ENCODE measurements around the gene PNRC2.

Gene PNRC2, protein sequence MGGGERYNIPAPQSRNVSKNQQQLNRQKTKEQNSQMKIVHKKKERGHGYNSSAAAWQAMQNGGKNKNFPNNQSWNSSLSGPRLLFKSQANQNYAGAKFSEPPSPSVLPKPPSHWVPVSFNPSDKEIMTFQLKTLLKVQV

DNA sequence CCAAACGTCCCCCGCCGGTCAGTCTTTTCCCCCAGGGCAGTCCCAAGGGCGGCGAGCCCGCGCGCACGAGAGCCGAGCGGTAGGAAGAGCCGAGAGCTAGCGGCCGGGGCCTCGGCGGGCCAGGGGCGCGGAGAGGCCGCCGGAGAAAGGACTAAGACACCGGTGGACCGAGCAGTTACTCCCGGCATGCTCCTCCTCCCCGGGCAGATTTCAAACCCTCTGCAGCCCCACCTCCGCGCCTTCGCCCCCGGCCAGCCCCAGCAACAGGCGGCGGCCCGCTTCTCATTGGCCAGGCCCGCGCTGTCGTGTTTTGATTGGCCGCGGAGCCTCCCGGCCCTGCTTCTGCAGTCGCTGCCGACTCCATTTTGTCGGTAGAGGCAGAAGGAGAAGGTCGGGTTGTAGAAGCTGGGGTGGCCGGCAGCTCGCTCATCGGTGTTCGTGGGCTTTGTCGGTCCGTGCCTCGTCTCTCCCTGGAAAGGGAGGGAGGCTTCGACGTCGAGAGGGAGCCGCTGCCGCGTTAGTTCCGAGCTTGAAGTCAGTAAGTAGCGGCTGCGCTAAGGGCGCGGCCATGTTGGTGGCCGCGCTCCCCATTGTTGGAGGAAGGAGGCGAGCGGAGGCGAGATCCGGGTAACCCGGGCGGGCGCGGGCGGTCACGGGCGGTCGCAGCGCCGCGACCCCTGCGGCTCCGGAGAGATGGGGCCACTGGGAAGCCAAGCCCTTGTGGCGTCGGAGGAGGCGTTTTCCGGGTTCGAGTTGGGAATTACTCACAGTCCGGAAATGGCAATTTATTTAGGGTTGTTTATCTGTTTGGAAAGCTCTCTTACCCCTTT, at the start of gene PNRC2:
PNRC2 (plus strand) TSS at position 368 of the 830 bp plus-strand sequence. CDS start 1,630 bp downstream, outside the sequence.
- DNase-seq (ENCODE audit: low spot score), result peak; percentile 95

DNA sequence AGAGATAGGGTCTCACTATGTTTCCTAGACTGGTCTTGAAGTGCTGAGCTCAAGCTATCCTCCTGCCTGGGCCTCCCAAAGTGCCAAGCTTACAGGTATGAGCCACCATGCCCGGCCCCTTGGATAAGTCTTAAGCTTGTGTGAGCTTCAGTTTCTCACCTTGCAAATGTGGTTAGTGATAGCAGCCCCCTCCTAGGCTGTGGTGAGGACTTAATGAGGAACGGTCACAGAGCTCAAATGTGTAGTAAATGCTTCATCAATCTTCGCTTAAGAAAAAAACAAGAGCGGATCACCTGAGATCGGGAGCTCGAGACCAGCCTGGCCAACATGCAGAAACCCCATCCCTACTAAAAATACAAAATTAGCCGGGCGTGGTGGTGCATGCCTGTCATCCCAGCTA, 49.5 kb upstream of the PNRC2 start:
- no peak for DNase-seq (ENCODE audit: low spot score)

DNA sequence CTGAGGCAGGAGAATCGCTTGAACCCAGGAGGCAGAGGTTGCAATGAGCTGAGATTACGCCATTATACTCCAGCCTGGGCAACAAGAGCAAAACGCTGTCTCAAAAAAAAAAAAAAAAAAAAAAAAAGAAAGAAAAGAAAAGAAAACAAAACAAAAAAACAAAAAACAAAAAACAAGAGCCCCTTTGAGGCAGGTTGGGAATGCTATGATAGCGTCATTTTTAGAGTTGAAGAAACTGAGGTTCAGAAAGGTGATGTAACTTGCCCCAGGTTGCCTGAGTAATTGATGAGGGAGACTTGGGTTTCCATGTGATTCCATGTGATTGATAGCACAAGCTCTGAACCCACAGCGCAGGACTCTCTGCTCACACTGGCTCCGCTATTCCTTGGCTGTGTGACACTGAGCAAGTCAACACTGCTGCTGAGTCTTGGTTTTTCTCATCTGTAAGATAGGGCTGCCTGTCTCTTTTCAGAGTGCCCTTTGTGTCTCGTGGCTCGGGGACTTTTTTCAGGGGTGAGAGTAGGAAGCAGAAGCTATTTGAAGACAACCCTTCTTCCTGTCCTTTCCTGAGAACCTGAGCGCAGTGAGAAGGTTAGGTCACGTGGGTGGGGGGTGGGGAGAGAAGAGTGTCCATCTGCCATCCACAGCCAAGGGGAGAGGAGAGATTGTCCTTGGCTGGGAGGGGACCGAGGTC, 48.9 kb upstream of the PNRC2 start:
- DNase-seq (ENCODE audit: low spot score), result no peak

DNA sequence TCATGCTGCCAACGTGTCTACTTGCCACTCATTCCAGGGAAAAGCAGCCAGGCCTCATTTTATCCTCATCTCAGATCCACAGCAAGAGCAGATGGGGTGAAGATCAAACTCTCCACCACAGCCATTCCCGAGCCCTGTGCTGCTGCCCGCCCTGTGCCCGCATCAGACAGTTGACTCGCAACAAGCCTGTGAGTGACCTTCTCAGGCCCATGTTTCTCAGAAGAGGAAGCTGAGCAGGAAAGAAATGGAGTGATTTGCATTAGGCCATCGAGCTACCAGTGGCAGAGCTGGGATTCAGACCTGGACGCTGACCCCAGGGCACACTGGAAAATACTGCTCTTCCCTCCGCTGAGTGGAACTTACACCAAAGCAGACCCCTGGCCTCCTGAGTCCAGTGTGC, 47.7 kb upstream of the PNRC2 start:
- no peak for DNase-seq (ENCODE audit: low spot score)

DNA sequence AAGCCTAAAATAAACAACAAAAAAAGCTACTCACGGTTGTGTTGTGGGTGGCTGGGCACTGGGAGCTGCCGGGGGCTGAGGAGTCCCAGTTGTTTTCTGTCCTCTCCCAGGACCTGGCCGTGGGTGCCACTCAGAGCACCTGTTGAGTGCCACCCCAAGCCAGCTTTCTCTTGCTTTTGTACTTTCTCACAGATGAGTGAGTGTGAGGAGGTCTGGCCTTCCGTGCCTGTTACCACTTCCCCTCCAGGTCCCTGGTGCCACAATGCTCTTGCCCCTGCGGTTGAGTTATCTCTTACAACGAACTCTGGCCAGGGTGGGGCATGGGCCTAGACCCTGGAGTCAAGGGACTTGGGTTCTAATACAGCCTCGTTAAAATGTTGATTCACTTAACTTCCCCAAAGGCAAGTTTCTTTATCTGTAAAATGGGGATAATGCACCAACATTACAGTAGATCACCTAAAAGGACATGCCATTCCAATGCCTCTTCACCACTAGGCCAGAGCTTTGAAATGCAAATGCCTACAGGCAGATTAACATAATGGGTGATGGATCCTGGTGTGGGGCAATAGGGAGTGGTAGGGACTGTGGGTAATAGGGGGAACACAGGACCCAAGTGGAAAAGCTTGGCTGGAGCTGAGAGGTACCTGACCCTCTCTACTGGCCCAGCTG, 46.3 kb upstream of the PNRC2 start, which contains the start of gene CNR2:
CNR2 (minus strand) TSS at position 151 of the 669 bp plus-strand sequence. CDS start 37,745 bp downstream, outside the sequence.
- no peak for DNase-seq (ENCODE audit: low spot score)

DNA sequence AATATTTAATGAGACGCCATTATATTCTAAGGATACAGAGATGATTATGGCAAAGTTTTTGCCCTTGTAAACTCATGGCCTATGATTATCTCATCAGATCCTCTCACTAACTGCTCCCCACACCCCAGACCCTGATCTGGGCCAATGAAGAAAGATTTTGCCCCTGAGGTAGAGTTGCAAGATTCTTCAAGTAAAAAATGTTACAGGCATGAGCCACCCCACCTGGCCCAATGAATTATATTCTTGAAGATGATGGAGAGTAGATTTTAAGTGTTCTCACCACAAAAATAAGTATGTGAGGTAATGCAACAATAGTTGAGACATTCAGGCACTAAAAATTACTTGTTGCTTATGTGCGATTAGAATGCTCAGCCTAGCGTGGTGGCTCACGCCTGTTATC, 44.7 kb upstream of the PNRC2 start:
- DNase-seq (ENCODE audit: low spot score), result no peak

DNA sequence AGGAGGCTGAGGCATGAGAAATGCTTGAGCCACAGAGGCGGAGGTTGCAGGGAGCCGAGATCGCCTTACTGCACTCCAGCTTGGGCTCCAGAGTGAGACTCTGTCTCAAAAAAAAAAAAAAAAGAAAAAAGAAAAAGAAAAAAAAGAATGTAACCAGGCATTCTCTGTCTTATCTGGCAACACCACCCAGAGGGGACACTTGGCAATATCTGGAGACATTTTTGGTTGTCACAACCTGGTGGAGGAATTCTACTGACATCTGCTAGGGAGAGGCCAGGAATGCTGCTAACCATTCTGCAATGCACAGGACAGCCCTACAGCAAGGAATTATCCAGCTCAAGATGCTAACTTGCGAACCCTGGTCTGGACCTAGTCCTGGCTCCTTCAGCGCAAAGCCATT, 44.2 kb upstream of the PNRC2 start:
- DNase-seq (ENCODE audit: low spot score), result no peak

DNA sequence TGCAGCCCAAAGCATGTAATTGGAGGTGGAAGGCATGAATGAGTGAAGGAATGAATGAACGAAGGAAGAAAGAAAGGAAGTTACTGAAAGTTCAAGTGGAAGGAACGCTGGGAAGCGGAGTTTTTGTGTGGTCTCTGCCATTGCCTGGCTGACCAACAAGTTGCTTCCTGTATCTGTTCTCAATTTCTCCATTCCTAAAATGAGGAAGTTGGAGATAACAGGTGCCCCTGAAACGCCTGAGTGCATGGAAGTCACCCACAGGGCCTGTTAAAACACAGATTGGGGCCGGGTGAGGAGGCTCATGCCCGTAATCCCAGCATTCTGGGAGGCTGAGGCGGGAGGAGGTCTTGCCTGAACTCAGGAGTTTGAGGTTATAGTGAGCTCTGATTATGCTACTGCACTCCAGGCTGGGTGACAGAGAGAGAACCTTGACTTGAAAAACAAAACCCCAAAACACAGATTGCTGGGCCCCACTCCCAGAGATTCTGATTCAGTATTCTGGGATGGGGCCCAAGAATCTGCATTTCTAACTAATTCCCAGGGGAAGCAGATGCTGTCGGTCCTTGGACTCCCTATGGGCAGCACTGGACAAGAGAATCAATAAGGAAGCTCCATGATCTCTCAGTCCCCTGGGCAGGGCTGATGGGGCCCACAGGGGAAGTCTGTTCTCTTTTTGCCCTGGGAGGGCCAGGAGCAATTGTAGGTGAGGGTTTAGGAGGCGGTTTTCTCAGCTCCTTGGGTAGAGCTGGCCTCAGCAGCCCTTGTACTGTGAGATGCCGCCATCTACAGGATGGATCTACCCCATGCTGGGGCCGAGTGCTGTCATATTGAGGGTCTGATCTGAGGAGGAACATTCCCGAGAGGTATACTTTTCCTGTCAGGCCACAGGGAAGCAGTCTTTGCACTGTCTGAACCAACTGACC, 43.2 kb upstream of the PNRC2 start:
- DNase-seq (ENCODE audit: low spot score), result peak; percentile 74

DNA sequence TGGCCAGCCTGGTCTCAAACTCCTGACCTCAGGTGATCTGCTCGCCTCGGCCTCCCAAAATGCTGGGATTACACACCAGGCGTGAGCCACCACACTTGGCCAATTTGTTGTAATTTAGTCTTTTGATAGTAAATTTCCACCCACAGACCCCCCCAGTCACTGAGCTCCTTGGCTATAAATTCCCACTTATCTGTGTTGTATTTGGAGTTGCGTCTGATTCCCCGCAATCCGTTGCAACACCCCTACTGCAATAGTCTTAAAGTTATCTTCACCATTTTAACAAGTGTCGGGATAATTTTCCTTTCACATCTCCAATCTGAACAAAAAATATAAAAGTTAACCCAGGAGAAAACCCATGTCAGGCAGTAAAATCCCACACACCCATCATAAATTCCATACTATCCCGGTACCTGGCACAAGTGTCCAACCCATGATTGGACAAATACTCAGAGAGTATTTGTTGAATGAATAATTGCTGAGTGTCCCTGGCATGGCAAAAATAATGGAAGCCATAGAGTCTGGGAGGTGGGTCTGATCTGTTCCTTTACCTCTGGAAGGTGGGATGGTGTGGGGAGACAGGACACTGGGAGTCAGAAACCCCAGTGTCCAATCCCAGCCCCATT, 37.2 kb upstream of the PNRC2 start:
- no peak for DNase-seq (ENCODE audit: low spot score)

DNA sequence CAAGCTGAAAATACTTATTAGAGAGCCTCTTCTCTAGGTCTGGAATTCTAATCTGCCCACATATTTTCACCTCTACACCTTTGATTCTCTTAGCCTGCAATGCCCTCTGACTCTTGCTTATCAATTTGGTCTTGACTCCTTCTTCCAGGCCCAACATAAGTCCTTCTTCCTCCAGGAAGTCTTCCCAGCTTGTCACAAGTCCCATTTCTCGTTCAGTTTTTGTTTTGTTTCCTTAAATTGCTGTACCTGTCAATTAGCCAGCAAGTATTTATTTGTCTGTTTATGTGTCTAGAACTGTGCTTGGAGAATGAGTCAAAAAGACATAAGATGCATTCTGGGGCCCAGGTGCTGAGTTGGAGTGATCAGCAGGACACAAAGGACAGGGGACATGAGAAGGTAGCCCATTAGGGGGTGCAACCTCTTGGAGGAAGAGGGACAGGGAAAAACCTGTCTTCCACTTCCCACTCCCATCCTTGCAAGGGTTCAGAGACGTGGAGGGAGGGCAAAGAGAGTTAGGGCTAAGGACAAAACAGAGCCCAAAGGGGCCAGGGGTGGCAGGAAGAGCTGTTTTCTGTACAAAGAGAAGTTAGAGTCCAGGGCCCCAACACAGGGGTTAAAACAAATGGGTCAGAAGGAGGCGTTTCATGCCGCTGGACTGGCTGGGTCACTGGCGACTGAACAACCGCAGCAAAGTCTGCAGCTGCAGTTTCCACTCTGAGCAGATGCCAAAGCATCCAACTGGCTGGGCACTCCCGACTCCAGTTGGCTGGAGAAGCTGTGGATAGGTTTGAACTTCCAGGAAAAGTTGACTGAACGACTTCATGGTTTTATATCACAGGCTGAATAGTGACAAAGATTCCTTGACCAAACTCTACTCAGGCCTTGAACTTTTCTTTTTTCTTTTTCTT, 35.8 kb upstream of the PNRC2 start:
- DNase-seq (ENCODE audit: low spot score), result no peak

DNA sequence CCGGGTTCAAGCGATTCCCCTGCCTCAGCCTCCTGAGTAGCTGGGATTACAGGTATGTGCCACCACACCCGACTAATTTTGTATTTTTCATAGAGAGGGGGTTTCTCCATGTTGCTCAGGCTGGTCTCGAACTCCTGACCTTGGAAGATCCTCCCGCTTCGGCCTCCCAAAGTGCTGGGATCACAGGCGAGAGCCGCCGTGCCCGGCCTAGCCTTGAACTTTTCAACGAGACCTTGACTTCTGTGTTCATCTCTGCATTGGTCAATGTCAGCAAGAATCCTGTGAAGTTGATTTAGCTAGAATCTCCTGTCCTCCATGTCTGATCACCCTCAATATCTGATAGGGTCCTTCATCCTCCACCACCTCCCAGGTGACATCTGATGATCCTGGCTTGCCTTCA, 35.0 kb upstream of the PNRC2 start:
- no peak for DNase-seq (ENCODE audit: low spot score)

DNA sequence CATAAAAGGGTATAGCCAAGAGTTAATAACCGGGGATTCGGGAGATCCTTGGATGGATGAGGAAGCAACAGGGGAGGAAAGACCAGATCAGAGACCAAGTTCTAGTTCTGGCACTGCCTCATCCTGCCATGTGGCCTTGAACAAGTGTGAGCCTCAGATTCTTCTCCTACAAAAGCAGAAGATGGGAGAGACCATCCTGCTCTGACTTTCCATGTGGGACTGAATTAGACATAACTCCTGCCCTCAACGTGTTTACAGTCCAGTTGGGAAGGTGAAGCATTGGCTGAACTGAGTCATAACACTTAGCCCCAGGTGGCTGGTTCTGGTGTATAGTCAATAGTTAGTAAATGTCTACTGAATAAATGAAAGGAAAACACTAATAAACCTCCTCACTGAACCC, 34.3 kb upstream of the PNRC2 start:
- DNase-seq (ENCODE audit: low spot score), result no peak

DNA sequence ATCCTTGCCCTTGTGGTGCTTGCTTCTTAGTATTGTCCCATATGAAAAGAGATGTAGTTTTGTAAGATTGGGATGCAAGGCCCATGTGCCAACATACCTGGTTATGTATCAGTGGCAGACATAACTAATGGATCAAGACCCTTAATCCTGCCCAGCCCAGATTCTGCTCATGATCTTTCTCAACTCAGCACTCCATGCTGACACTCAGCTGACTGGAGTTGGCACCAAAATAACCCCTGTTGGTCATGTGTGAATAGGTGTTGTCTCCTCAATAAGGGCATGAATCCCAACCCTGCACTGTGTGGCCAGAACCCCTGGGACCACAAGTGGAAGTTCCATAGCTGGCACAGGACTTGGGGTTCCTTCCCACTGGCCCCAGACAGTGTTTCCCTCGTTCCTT, 32.5 kb upstream of the PNRC2 start:
- no peak for DNase-seq (ENCODE audit: low spot score)

DNA sequence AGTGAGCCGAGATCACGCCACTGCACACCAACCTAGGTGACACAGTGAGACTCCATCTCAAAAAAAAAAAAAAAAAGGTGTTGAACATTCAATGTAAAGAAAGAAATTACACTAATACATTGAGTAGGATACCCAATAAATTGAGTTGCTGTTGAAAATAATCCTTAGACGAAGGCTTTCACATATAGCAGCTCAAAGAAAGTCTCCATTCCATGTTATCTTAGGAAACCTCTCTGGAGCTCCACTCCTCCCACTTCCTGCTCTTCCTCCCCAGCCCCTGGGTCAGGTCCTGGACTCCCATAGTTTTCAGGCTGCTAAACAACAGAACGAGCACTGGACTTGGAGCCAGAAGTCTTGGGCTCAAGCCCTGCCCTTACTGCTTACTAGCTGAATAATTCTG, 30.8 kb upstream of the PNRC2 start:
- DNase-seq (ENCODE audit: low spot score), result no peak

DNA sequence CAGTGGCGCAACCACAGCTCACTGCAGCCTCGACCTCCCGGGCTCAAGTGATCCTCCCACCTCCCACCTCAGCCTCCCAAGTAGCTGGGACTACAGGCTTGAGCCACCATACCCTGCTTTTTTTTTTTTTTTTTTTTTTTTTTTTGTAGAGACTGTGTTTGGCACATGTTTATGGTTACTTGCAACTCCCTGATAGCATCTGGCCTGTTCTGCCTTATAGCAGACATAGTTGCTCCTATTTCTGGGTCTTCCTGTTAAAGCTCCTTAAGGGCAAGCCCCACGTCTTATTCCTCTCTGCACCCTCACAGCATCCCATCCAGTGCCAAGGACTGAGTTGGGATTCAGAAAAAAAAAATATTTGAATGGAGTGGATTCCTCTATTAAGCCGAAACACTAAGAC, 29.4 kb upstream of the PNRC2 start:
- DNase-seq (ENCODE audit: low spot score), result no peak

DNA sequence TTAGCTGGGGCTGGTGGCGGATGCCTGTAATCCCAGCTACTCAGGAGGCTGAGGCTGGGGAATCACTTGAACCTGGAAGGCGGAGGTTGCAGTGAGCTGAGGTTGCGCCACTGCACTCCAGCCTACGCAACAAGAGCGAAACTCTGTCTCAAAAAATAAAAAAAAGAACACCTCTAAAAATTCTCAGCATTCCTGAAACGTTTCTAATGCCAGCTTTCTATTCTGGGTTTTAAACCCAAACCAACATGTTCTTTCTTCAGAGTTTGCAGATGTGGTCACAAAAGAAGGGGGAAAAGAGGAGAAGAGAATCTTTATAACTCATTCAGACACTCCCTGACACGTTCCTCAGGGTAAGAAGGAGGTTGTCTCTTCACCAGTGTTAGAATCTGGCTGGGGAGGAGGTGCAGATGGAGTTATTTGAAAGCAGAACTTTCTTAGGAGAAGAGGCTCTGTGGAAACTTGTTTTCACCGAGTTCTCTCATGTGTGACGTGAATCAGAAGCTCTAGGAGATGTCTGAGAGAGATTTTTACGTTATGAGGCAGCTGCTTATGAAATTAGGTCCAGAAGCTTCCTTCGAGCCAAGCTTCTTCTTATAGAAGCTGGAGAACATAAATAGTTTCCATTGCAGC, 28.7 kb upstream of the PNRC2 start:
- no peak for DNase-seq (ENCODE audit: low spot score)

DNA sequence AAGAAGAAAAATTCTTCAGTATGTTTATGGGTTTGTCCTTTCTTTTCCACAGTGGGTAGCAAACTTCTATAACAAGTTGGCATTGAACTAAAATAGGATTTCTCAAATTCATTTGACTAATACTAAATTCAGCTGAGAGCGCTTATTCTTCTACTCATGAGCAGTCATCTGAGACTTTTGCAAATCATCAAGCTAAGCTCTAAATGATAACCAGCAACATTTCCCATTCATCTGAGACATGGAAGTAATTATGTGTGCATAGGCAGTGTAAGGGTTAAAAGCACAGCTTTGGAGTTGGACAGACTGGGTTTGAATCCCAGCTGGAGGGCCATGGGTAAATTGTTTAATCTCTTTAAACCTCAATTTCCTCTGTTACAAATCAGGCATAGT, 28.1 kb upstream of the PNRC2 start:
- DNase-seq (ENCODE audit: low spot score), result no peak

DNA sequence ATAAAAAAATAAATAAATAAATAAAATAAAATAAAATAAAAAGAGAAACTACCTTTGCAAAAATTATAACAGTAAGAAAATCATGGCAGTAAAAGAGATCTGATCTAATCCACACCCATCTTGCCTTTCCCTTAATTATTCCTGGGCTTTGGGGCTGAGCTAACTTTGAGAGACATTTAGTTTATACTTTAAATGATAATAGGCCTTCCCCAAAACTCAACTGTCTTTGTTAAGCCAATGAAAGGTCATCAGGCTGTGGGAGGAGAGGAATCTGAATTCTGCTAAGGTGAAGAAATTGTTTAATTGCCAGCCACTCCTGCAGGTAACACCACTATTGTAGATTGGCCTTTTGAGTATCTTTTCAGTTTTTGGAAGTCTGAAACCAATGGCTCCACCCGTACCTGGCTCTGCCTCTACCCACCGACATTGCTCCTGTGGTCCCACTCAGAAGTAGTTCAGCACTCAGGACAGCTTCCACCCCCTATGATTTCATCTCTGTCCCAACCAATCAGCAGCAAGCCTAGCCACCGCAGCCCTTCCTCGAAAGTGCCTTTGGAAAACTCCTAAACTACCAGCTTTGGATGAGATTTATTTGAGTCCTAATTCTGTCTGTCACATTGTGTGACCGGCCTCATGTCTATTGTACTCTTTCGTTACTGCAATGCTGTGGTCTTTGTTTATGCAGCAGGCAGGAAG, 23.0 kb upstream of the PNRC2 start:
- no peak for DNase-seq (ENCODE audit: low spot score)

DNA sequence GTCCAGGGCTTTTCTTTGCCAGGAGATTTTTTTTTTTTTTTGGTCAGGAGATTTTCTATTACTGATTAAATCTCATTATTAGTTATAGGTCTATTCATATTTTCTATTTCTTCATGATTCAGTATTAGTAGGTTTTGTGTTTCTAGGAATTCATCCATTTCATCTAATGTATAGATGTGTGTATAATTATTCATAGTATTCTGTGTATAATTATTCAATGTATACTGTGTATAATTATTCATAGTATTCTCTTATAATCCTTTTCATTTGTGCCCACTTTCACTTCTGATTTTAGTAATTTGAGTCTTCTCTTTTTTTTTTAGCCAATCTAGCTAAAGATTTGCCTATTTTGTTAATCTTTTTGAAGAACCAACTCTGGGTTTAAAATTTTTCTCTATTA, 12.3 kb upstream of the PNRC2 start:
- DNase-seq (ENCODE audit: low spot score), result no peak

Measured in SW480 (cell line).